Neural cell (in vitro differentiated cells): ENCODE measurements around the gene GNA15.

Source experiments
- EZH2 ChIP-seq: fragments of 200-600, 300-800 bp; shearing (Covaris generic), sonication (generic); IDR thresholded peaks from 2 replicates; pipeline ENCODE4 v1.6.1; 2014; ENCODE audit warnings: antibody characterized with exemption, low read length, borderline replicate concordance, mild to moderate bottlenecking; ENCODE audit not compliant: insufficient read depth, poor library complexity, severe bottlenecking
- POLR2AphosphoS5 ChIP-seq: IDR thresholded peaks from 2 replicates; pipeline ENCODE4 v1.6.1; 2012
- REST ChIP-seq: IDR thresholded peaks from 2 replicates; pipeline ENCODE4 v1.6.1; 2012; ENCODE audit warnings: borderline replicate concordance
- TF ChIP-seq, protein P1 (sequence below): fragments of 450-650 bp; IDR thresholded peaks from 2 replicates; pipeline ENCODE4 v1.5.1; 2014; ENCODE audit warnings: antibody characterized with exemption, mild to moderate bottlenecking, moderate library complexity; ENCODE audit not compliant: poor library complexity, severe bottlenecking

DNA sequence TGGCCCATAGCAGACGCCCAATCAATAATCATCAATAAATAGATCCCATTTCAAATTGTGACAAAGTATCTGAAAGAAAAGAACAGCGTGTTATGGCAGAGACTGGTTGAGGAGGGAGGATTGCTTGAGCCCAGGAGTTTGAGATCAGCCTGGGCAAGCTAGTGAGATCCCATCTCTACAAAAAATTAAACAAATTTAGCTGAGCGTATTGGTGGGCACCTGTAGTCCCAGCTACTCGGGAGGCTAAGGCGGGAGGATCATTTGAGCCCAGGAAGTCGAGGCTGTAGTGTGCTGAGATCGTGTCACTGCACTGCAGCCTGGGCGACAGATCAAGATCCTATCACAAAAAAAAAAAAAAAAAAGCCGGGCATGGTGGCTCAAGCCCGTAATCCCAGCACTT is 48.1 kb upstream of the GNA15 start:
- TF ChIP-seq POLR2AphosphoS5 = no peak
- TF ChIP-seq, protein P1, sequence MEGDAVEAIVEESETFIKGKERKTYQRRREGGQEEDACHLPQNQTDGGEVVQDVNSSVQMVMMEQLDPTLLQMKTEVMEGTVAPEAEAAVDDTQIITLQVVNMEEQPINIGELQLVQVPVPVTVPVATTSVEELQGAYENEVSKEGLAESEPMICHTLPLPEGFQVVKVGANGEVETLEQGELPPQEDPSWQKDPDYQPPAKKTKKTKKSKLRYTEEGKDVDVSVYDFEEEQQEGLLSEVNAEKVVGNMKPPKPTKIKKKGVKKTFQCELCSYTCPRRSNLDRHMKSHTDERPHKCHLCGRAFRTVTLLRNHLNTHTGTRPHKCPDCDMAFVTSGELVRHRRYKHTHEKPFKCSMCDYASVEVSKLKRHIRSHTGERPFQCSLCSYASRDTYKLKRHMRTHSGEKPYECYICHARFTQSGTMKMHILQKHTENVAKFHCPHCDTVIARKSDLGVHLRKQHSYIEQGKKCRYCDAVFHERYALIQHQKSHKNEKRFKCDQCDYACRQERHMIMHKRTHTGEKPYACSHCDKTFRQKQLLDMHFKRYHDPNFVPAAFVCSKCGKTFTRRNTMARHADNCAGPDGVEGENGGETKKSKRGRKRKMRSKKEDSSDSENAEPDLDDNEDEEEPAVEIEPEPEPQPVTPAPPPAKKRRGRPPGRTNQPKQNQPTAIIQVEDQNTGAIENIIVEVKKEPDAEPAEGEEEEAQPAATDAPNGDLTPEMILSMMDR = no peak
- no peak for TF ChIP-seq REST
- TF ChIP-seq EZH2 = no peak
